GM19035 (cell line): ENCODE results near the gene CRB1.
A peak's percentile ranks its signal among the peaks of the same experiment; 100 is the strongest.

Source experiments
- ATAC-seq: cut with Tn5 transposase; IDR thresholded peaks from one replicate; pipeline ENCODE4 v1.9.1; 2021; ENCODE audit not compliant: unreplicated experiment

CRB1 gene

DNA sequence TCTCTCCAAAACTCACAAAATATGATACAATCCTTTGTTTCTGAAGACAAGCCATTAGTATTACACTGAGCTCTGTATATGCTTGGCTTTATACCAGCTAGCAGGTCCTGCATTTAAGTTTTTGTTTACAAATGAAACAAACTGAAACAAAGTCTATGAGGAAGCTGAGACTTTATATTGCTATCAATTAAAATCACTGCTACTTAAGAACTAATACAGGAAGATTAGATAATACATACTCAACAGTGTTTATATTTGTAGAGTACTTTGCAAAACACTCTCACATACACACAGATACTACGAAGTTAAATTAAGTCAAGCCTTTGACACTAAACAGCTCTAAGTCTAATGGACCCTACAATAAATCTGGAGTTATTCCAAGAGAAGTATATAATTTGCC, 247.4 kb downstream of the CRB1 start:
- ATAC-seq: no peak

DNA sequence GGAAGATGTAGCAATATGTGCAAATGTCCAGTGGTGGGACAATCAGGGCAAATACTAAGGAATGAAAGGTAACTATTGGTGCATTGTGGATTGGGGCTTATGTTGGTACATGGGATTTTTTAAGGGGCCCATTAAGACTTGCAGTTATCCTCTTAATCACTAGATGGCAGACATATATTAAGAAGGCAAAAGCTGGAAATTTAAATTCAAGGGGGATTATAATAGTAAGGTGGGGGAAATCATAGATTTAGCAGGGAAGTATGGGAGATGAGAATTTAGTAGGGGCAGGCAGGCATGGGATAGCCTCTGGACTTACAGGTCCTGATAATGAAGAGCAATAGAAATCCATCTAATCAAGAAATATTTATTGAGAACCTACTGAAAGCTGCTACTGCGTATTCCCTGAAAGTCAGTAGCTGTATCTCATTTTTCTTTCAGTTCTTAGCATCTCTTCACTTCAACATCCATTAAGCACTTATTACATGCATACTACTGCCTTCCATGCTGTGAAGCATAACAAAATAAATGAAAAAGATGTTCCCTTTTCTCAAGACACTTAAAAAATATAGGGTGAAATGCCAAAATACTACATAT, 251.8 kb downstream of the CRB1 start:
- ATAC-seq: peak; percentile 54

DNA sequence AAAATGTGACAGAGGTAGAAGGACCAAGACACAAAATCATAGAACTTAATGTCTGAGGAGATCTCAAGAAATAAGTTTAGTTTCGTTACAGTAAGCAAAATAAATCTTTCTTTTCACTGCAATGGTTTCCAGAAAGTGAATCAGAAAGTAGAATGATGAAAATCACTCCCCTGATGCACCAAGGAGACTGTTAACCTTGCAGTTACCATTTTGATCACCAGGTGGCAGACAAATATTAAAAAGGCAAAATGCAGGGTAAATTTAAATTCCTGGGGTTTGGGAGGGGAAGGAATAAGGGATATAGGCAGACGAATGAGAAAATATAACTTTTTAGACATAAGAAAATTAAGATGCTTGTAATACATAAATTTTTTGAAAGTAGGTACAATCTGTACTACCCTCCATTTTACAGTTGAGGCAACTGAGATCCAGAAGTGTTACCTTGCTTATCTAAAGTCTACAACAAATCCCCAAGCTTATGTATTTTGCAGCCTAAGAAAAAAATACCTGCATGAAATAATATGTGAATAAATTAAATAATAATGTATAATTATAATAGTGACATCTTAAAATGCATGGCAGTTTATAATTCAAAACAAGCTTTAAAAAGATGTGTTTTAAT, 253.2 kb downstream of the CRB1 start:
- peak; percentile 62 for ATAC-seq

DNA sequence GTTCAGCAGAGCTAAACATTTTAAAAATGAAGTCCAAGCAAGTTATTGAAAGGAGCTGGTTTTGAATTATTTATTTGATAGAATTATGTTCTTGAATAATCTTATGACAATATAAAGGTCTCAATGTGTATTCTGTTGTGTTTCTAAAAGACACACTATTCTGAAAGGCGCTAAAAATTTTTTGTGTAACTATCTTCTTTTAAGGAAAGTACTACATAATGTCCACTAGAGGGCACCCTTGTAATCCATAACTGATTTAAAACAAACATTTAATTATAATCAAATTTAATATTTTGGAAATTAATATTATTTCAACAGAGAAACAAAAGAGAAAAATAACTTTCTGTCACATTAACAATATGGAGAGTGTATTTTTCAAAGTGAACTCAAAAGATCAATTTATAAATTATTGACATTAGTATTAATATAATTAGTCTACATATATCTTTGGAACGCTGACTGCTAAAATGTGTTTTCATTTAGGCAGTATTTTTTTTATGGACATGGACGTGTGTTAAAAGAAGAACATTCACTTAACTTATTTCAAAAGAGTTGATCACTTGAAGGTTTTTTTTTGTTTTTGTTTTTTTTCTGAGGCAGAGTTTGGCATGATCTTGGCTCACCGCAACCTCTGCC, 258.8 kb downstream of the CRB1 start:
- no peak for ATAC-seq
